ENCODE results near the gene NUMA1. TPM values are rescaled to one million over a fixed set of nuclear protein-coding genes. Genes with fewer than 3 reads are reported as not detected.

NUMA1 gene
- total RNA-seq, 2 donors from 2014 or later: 130 to 132 TPM

DNA sequence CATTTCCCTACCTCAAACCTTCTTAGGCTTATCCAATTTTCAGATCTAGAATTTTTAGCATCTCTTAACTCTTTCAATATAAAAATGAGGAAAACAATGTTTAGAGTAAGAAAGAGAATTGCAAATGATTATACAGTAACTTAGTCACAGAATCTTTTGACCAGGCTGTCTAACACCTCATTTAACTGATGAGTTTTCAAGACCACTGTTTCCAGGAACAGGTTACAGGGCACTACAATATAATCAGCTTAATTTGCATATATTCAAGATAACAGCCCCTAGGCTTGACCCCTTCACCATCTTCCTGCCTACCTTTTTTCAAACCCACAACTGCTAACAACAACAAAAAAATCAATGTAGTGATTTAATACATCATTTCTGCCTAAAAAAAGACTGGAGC is 12.7 kb downstream of the NUMA1 start:
- no peak for DNase-seq
- no peak overlapping the region for H3K4me3 Mint-ChIP-seq
- Histone ChIP-seq H3K27ac (ENCODE audit: low read depth, low read length) (no peak overlapping the region), H3K9me3 (ENCODE audit: control insufficient read depth, low read length) (no peaks in the 10 kb centered on the region), H3K4me3 (ENCODE audit: low read length) (no peak overlapping the region), H3K36me3 (ENCODE audit: control insufficient read depth, insufficient read depth, low read length) (peaks cover 20% of the 10 kb centered on the region), H3K9ac (ENCODE audit: extremely low read depth, low read length, poor library complexity, severe bottlenecking) (no peak overlapping the region), H3K4me1 (ENCODE audit: control insufficient read depth, insufficient read depth, low read length) (peaks cover 6% of the 10 kb centered on the region), H3K27me3 (ENCODE audit: control insufficient read depth, insufficient read depth, low read length, poor library complexity, severe bottlenecking) (no peaks in the 10 kb centered on the region)
- H3K4me1 Mint-ChIP-seq: peaks cover 45% of the 10 kb centered on the region
- no peaks in the 10 kb centered on the region for H3K9me3 Mint-ChIP-seq
- peaks cover 10% of the 10 kb centered on the region for H3K36me3 Mint-ChIP-seq (ENCODE audit: low read depth)
- no peaks in the 10 kb centered on the region for H3K27me3 Mint-ChIP-seq (ENCODE audit: insufficient read depth)
- TF ChIP-seq, protein P1, sequence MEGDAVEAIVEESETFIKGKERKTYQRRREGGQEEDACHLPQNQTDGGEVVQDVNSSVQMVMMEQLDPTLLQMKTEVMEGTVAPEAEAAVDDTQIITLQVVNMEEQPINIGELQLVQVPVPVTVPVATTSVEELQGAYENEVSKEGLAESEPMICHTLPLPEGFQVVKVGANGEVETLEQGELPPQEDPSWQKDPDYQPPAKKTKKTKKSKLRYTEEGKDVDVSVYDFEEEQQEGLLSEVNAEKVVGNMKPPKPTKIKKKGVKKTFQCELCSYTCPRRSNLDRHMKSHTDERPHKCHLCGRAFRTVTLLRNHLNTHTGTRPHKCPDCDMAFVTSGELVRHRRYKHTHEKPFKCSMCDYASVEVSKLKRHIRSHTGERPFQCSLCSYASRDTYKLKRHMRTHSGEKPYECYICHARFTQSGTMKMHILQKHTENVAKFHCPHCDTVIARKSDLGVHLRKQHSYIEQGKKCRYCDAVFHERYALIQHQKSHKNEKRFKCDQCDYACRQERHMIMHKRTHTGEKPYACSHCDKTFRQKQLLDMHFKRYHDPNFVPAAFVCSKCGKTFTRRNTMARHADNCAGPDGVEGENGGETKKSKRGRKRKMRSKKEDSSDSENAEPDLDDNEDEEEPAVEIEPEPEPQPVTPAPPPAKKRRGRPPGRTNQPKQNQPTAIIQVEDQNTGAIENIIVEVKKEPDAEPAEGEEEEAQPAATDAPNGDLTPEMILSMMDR (conservative IDR thresholded peaks at IDR 0.05): no peak
- peak overlapping the region; percentile 28 for H3K27ac Mint-ChIP-seq

GRCh38 chr11:72067266-72067665 is 13.1 kb downstream of the NUMA1 start:
- no peak overlapping the region for H3K4me3 ChIP-seq (ENCODE audit: low read length)
- H3K4me1 Mint-ChIP-seq: peaks cover 41% of the 10 kb centered on the region
- no peak overlapping the region for H3K4me3 Mint-ChIP-seq
- no peaks in the 10 kb centered on the region for H3K27me3 Mint-ChIP-seq (ENCODE audit: insufficient read depth)
- no peaks in the 10 kb centered on the region for H3K9me3 Mint-ChIP-seq
- H3K27ac ChIP-seq (ENCODE audit: low read depth, low read length): no peak overlapping the region
- peaks cover 13% of the 10 kb centered on the region for H3K36me3 Mint-ChIP-seq (ENCODE audit: low read depth)
- no peaks in the 10 kb centered on the region for H3K27me3 ChIP-seq (ENCODE audit: control insufficient read depth, insufficient read depth, low read length, poor library complexity, severe bottlenecking)
- H3K9ac ChIP-seq (ENCODE audit: extremely low read depth, low read length, poor library complexity, severe bottlenecking): no peak overlapping the region
- H3K4me1 ChIP-seq (ENCODE audit: control insufficient read depth, insufficient read depth, low read length): peaks cover 6% of the 10 kb centered on the region
- no peak for DNase-seq
- TF ChIP-seq, protein P1 (conservative IDR thresholded peaks at IDR 0.05): no peak
- H3K36me3 ChIP-seq (ENCODE audit: control insufficient read depth, insufficient read depth, low read length): peaks cover 24% of the 10 kb centered on the region
- no peak overlapping the region for H3K27ac Mint-ChIP-seq
- H3K9me3 ChIP-seq (ENCODE audit: control insufficient read depth, low read length): no peaks in the 10 kb centered on the region

- TF ChIP-seq, protein P1 (conservative IDR thresholded peaks at IDR 0.05): no peak
- DNase-seq: no peak
- H3K27ac ChIP-seq (ENCODE audit: low read depth, low read length): no peak overlapping the region
- no peak overlapping the region for H3K27ac Mint-ChIP-seq
- H3K36me3 ChIP-seq (ENCODE audit: control insufficient read depth, insufficient read depth, low read length): peaks cover 28% of the 10 kb centered on the region
- H3K4me3 Mint-ChIP-seq: no peak overlapping the region
- H3K9me3 Mint-ChIP-seq: no peaks in the 10 kb centered on the region
- peaks cover 6% of the 10 kb centered on the region for H3K4me1 ChIP-seq (ENCODE audit: control insufficient read depth, insufficient read depth, low read length)
- no peak overlapping the region for H3K4me3 ChIP-seq (ENCODE audit: low read length)
- H3K9ac ChIP-seq (ENCODE audit: extremely low read depth, low read length, poor library complexity, severe bottlenecking): no peak overlapping the region
- H3K4me1 Mint-ChIP-seq: peaks cover 37% of the 10 kb centered on the region
- no peaks in the 10 kb centered on the region for H3K9me3 ChIP-seq (ENCODE audit: control insufficient read depth, low read length)
- H3K27me3 Mint-ChIP-seq (ENCODE audit: insufficient read depth): no peaks in the 10 kb centered on the region
- H3K36me3 Mint-ChIP-seq (ENCODE audit: low read depth): peaks cover 17% of the 10 kb centered on the region
- H3K27me3 ChIP-seq (ENCODE audit: control insufficient read depth, insufficient read depth, low read length, poor library complexity, severe bottlenecking): no peaks in the 10 kb centered on the region
These were observed 13.5 kb downstream of the NUMA1 start for GRCh38 chr11:72066855-72067254.
